ENCODE results near the gene CDK11B. TPM values are rescaled to one million over a fixed set of nuclear protein-coding genes. Genes with fewer than 3 reads are reported as not detected.
A peak's percentile ranks its signal among the peaks of the same experiment; 100 is the strongest.

Gene CDK11B
- total and polyA plus RNA-seq, 2 of the 8 experiments (the other 6 are each of a cell fraction or from before 2014, with no cell fraction given): 11.1 to 31.9 TPM

- Histone ChIP-seq H2AFZ (ENCODE audit: low read length) (no peak overlapping the region), H3K18ac (ENCODE audit: extremely low read depth, low read length) (no peak overlapping the region), H4K20me1 (replicated peaks in 1 of 2; ENCODE audit: control insufficient read depth in 1 of 2, insufficient read depth in 2 of 2, low read length in 2 of 2) (peaks cover 0 to 9% of the 10 kb centered on the region in 2 experiments), H4K8ac (ENCODE audit: extremely low read depth, insufficient read depth, low read length) (0 out of 2 replicates have a peak overlapping the region, but pooled peaks have one; percentile 51), H3K79me1 (ENCODE audit: low read depth, low read length) (no peaks in the 10 kb centered on the region), H2BK120ac (replicated peaks; ENCODE audit: low read depth, low read length) (no peak overlapping the region), H3K56ac (replicated peaks; ENCODE audit: insufficient read length, low read depth, low read length) (no peak overlapping the region), H3K9me3 (ENCODE audit: insufficient read depth in 2 of 2, low read depth in 1 of 2, low read length in 1 of 2) (no peaks in the 10 kb centered on the region), H3K4me1 (replicated peaks in 1 of 4; ENCODE audit: control insufficient read depth in 3 of 4, insufficient read depth in 4 of 4, low read length in 3 of 4) (no peaks in the 10 kb centered on the region), H3K27me3 (replicated peaks in 1 of 4; ENCODE audit: control insufficient read depth in 3 of 4, extremely low read depth in 1 of 4, insufficient read depth in 3 of 4, low read length in 3 of 4) (no peaks in the 10 kb centered on the region), H2AK5ac (ENCODE audit: low read depth, low read length) (no peak overlapping the region), H4K5ac (ENCODE audit: insufficient read length, low read depth, low read length) (no peak overlapping the region), H3K4me3 (ENCODE audit: extremely low read depth in 1 of 4, insufficient read depth in 2 of 4, low read depth in 3 of 4, low read length in 4 of 4) (no peak overlapping the region), H2BK15ac (ENCODE audit: low read length) (no peak overlapping the region), H3K14ac (ENCODE audit: insufficient read length) (no peak overlapping the region), H3K36me3 (ENCODE audit: control insufficient read depth in 2 of 4, insufficient read depth in 4 of 4, low read length in 3 of 4) (peaks cover 0 to 34% (median 12%) of the 10 kb centered on the region in 4 experiments; a peak in 4 of 8 replicates), H3K27ac (ENCODE audit: low read depth, low read length) (no peak overlapping the region), H2BK12ac (ENCODE audit: low read depth, low read length) (no peak overlapping the region), H3K9ac (replicated peaks in 1 of 4; ENCODE audit: extremely low read depth in 1 of 4, low read depth in 3 of 4, low read length in 3 of 4) (no peak overlapping the region), H2BK20ac (ENCODE audit: low read length) (no peak overlapping the region), H3K79me2 (ENCODE audit: control insufficient read depth in 1 of 2, insufficient read depth in 2 of 2, low read length in 2 of 2) (no peaks in the 10 kb centered on the region), H3K23ac (ENCODE audit: insufficient read length) (no peak overlapping the region), H3K4me2 (ENCODE audit: insufficient read depth in 1 of 2, low read depth in 2 of 2, low read length in 2 of 2) (no peak overlapping the region), H2BK5ac (ENCODE audit: low read depth, low read length) (no peak overlapping the region), H3K4ac (replicated peaks; ENCODE audit: insufficient read length, low read depth, low read length) (no peak overlapping the region), H4K91ac (replicated peaks; ENCODE audit: insufficient read length, low read length) (no peak overlapping the region), H3K23me2 (ENCODE audit: low read depth, low read length) (no peaks in the 10 kb centered on the region)
- 96% methylated on average over 24 of the region's 24 CpGs; no CpG with 5 or more reads in 1 of the 2 experiments for WGBS, 2 experiments (ENCODE audit: extremely low coverage in 1 of 2, insufficient coverage in 1 of 2, insufficient read length in 1 of 2, insufficient replicate concordance in 2 of 2, low coverage in 1 of 2, low lambda C conversion rate in 2 of 2, missing lambda C conversion rate in 1 of 2)
- FAIRE-seq: no peak
- CTCF ChIA-PET (ENCODE audit: partially characterized antibody): interaction anchor here (4.4 kb wide), 1 partner anchor 8 kb away, joined by 24 read pairs; no protein-coding TSS in a partner anchor
- no peak for DNase-seq (ENCODE audit: low read depth in 1 of 2, low spot score in 2 of 2)
- POLR2A ChIA-PET (ENCODE audit: partially characterized antibody): interaction anchor here (1.4 kb wide), 1 partner anchor 11 kb away, joined by 3 read pairs; no protein-coding TSS in a partner anchor
Measured at GRCh38 chr1:1670866-1671265, 12.1 kb upstream of the CDK11B start.
